ENCODE measurements around the gene ADARB2.
"Not testable (repeated sequence)": the region's sequence is repeated elsewhere in the genome, so short reads cannot be mapped to it uniquely, and the experiment has no call there.

ADARB2 gene

GRCh38 chr10:1737222-1738061 is at the start of gene ADARB2:
ADARB2 (minus strand) TSS chr10:1737525.
- Mint-ChIP-seq H3K27ac (peak within 1 kb of the TSS; percentile 90), H3K4me3 (peak within 1 kb of the TSS; percentile 87 to 90), H3K9me3 (no peaks in the 10 kb centered on the region), H3K4me1 (peaks cover 22 to 39% of the 10 kb centered on the region in 2 donors), H3K36me3 (no peaks in the 10 kb centered on the region), H3K27me3 (peaks cover 44 to 69% of the 10 kb centered on the region in 2 donors)
- ATAC-seq (replicated peaks) = peak; percentile 80 to 84
- peak; percentile 57 for DNase-seq

DNA sequence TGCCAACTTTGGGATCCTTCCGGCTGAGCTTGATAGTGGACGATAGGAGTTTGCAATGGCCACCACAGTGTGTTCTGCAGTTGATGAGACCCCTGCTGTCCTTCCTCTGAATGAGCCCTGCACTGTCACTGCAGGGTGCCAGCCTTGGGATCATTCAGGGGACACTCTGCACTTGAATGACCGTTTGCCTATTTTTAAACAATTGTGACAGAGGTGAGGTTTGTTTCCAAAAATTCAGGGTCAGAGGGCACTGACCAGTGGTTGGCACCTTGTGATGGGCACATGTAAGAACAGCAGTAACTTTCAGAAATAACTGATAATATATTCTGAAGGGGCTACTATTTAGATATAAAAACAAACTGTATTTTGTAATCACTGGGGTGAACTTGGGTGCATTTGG is 48.5 kb upstream of the ADARB2 start:
- no peaks in the 10 kb centered on the region for H3K36me3 Mint-ChIP-seq

DNA sequence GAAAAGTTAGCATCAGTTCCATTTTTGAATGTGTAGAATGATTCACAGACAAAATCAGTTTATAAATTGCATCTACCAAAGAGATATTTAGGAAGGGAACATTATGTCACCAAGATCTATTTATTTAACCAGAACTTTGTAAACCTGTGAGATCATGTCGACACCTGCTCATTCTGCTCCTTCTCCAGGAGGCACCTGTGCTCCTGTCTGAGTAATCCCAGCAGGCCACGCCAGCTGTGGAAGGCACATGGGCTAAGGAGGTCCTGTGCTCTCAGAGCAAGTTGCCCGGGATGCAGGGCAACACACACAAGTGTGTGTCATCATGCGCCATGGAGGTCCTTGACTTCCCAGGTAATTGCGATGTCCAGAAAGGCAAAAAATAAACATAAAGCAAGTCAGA is 45.5 kb upstream of the ADARB2 start:
- no peak overlapping the region for H3K4me3 Mint-ChIP-seq
- no peaks in the 10 kb centered on the region for H3K36me3 Mint-ChIP-seq
- peaks cover 0 to 3% of the 10 kb centered on the region in 2 donors for H3K9me3 Mint-ChIP-seq
- DNase-seq (no peak), ATAC-seq (replicated peaks) (no peak)
- peaks cover 12 to 22% of the 10 kb centered on the region in 2 donors for H3K27me3 Mint-ChIP-seq
- H3K4me1 Mint-ChIP-seq = no peaks in the 10 kb centered on the region
- no peak overlapping the region for H3K27ac Mint-ChIP-seq

More for the DNA sequence above, 48.5 kb upstream of the ADARB2 start:
- Mint-ChIP-seq H3K9me3 (peaks cover 0 to 3% of the 10 kb centered on the region in 2 donors), H3K27me3 (peaks cover 19 to 30% of the 10 kb centered on the region in 2 donors), H3K4me3 (no peak overlapping the region), H3K27ac (no peak overlapping the region), H3K4me1 (no peaks in the 10 kb centered on the region)
- DNase-seq (no peak), ATAC-seq (replicated peaks) (no peak)

DNA sequence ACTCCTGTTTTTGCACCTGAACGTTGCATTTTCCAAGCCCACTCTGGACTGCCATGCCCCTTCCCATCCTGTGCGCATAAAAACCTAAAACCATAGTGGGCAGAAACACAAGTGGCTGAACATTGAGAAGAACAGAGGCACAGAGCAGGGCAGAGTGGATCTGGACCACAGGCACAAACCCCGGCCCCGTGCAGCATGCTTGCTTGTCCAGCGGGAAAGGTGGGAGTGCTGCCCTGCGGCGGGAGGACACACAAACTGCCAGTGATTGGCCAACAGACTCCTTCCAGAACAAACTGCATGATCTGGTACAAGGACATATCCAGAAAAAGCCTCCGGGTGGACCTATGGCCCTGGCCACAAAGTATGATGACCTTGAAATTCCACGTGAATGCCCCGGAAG is 42.5 kb upstream of the ADARB2 start:
- no peak overlapping the region for H3K27ac Mint-ChIP-seq
- no peak for ATAC-seq (replicated peaks)
- no peaks in the 10 kb centered on the region for H3K4me1 Mint-ChIP-seq
- no peak for DNase-seq
- no peak overlapping the region for H3K4me3 Mint-ChIP-seq
- peaks cover 10 to 23% of the 10 kb centered on the region in 2 donors for H3K27me3 Mint-ChIP-seq
- peaks cover 0 to 3% of the 10 kb centered on the region in 2 donors for H3K9me3 Mint-ChIP-seq
- H3K36me3 Mint-ChIP-seq = no peaks in the 10 kb centered on the region

- Mint-ChIP-seq H3K27me3 (peaks cover 13 to 20% of the 10 kb centered on the region in 2 donors), H3K4me3 (no peak overlapping the region), H3K27ac (no peak overlapping the region), H3K9me3 (peaks cover 0 to 2% of the 10 kb centered on the region in 2 donors), H3K36me3 (no peaks in the 10 kb centered on the region), H3K4me1 (no peaks in the 10 kb centered on the region)
- no peak for ATAC-seq (replicated peaks)
- no peak for DNase-seq
Measured at GRCh38 chr10:1778375-1778969, 41.1 kb upstream of the ADARB2 start.

DNA sequence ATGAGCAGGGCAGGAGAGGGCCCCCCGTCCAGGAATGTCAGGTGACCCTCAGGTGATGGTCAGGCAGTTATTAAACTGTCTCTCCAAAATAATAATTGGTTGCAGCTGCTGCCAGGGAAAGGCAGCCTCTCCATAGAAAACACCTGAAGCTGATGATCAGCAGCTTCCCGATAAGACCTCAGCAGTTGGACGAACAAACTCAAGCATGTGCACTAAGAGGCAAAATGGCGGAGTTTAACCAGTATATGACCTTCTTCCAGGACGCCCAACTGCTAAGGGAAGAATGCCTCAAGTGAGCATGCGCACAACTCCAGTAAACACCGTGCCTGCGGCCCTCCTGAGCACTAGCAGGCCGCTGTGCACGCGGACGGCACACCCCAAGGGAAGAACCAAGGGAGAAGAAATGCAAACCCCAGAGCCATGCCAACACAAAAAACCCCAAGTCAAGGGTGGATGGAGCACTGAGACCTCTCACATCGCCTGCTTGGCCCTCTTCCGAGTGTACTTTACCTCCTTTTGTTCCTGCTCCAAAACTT is 38.9 kb upstream of the ADARB2 start:
- ATAC-seq (replicated peaks) = no peak
- Mint-ChIP-seq H3K9me3 (no peaks in the 10 kb centered on the region), H3K36me3 (no peaks in the 10 kb centered on the region), H3K27ac (no peak overlapping the region), H3K4me3 (no peak overlapping the region), H3K4me1 (no peaks in the 10 kb centered on the region), H3K27me3 (peaks cover 13 to 22% of the 10 kb centered on the region in 2 donors)
- DNase-seq = no peak

DNA sequence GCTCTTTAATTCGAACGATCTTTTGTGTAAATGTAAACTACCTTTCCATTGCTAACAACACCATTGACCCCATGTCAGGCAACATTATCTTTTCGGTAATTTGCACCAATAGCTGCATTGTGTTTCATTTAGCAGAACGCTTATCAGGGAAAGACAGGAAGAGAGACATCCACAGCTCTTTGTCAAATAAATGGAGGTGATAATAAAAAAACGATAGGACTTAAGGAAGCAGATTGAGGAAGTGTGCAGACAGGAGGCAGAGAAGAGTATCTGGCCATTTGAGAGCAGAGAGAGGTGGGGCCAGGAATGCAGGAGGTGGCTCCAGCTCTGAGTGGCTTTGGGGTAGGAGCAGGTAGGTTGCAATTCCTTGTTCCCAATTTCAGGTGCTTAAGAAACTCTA is 37.5 kb upstream of the ADARB2 start:
- Mint-ChIP-seq H3K4me1 (no peaks in the 10 kb centered on the region), H3K36me3 (no peaks in the 10 kb centered on the region), H3K4me3 (no peak overlapping the region), H3K27me3 (peaks cover 8 to 22% of the 10 kb centered on the region in 2 donors), H3K27ac (no peak overlapping the region), H3K9me3 (no peaks in the 10 kb centered on the region)
- ATAC-seq (replicated peaks) (no peak), DNase-seq (no peak)

DNA sequence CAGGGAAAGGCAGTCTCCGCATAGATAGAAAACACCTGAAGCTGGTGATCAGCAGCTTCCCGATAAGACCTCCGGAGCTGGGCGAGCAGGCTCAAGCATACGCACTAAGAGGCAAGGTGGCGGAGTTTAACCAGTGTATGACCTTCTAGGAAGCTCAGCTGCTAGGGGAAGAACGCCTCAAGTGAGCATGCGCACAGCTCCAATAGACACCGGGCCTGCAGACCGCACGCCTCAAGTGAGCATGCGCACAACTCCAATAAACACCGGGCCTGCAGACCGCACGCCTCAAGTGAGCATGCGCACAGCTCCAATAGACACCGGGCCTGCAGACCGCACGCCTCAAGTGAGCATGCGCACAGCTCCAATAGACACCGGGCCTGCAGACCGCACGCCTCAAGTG is 35.9 kb upstream of the ADARB2 start:
- not testable (repeated sequence) for H3K27ac Mint-ChIP-seq; H3K4me1 Mint-ChIP-seq; DNase-seq; H3K36me3 Mint-ChIP-seq; H3K4me3 Mint-ChIP-seq; ATAC-seq (replicated peaks); H3K9me3 Mint-ChIP-seq
- H3K27me3 Mint-ChIP-seq = peaks cover 5 to 22% of the 10 kb centered on the region in 2 donors

DNA sequence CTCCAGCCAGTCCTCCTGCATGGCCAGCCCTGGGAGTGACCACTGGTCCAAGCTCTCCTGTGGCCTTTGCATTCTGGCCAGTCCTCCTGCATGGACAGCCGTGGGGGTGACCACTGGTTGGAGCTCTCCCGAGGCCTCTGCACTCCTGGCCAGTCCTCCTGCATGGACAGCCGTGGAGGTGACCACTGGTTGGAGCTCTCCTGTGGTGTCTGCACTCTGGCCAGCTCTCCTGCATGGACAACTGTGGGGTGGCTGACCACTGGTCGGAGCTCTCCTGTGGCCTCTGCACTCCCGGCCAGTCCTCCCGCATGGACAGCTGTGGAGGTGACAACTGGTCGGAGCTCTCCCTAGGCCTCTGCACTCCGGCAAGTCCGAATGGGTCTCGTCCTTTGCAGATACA is 28.7 kb upstream of the ADARB2 start:
- ATAC-seq (replicated peaks) (no peak), DNase-seq (no peak)
- Mint-ChIP-seq H3K4me1 (no peaks in the 10 kb centered on the region), H3K27me3 (peaks cover 5 to 6% of the 10 kb centered on the region in 2 donors), H3K4me3 (no peak overlapping the region), H3K36me3 (no peaks in the 10 kb centered on the region), H3K9me3 (no peaks in the 10 kb centered on the region), H3K27ac (no peak overlapping the region)

DNA sequence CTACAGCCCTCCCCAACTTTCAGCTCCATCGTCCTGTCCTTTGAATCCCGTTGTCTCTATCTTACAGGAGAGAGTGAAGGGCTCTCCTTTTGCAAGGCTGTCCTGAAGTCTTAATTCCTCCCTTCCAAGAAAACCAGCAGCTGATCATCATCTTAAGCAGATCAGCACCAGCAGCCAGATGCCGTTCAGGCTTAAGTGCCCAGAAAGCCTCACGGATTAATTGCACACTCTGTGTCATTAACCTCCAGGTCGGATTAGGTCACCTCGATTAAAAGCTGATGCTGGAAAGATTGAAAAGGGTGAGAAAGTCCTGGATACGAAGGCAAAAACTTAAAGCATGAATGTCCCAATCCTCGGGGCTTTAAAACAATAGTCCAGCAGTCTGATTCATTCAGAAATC is 24.8 kb upstream of the ADARB2 start:
- Mint-ChIP-seq H3K27me3 (peaks cover 13 to 22% of the 10 kb centered on the region in 2 donors), H3K4me1 (no peaks in the 10 kb centered on the region), H3K9me3 (peaks cover 9 to 11% of the 10 kb centered on the region in 2 donors), H3K27ac (no peak overlapping the region), H3K4me3 (no peak overlapping the region), H3K36me3 (peaks cover 2 to 5% of the 10 kb centered on the region in 2 donors)
- no peak for ATAC-seq (replicated peaks)
- no peak for DNase-seq

- peaks cover 4 to 6% of the 10 kb centered on the region in 2 donors for H3K36me3 Mint-ChIP-seq
- H3K27me3 Mint-ChIP-seq = peaks cover 30 to 49% of the 10 kb centered on the region in 2 donors
- H3K4me3 Mint-ChIP-seq = no peak overlapping the region
- no peak overlapping the region for H3K27ac Mint-ChIP-seq
- peaks cover 17 to 19% of the 10 kb centered on the region in 2 donors for H3K9me3 Mint-ChIP-seq
- H3K4me1 Mint-ChIP-seq = no peaks in the 10 kb centered on the region
- DNase-seq = no peak
- no peak for ATAC-seq (replicated peaks)
Measured at GRCh38 chr10:1754506-1755153, 17.3 kb upstream of the ADARB2 start.

DNA sequence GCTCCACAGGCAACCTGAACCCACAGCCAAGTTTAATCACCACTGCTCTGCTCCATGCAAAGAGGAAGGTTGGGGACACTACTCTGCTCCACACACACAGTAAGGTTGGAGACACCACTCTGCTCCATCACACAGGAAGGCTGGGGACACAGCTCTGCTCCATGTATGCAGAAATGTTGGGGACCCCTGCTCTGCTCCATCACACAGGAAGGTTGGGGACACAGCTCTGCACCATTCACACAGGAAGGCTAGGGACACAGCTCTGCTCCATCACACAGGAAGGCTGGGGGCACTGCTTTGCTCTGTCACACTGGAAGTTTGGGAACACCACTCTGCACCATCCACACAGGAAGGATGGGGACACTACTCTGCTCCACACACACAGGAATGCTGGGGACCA is 14.8 kb upstream of the ADARB2 start:
- peaks cover 9 to 10% of the 10 kb centered on the region in 2 donors for H3K36me3 Mint-ChIP-seq
- no peak overlapping the region for H3K4me3 Mint-ChIP-seq
- ATAC-seq (replicated peaks) (no peak), DNase-seq (no peak)
- H3K4me1 Mint-ChIP-seq = no peaks in the 10 kb centered on the region
- peaks cover 19 to 23% of the 10 kb centered on the region in 2 donors for H3K9me3 Mint-ChIP-seq
- H3K27ac Mint-ChIP-seq = no peak overlapping the region
- H3K27me3 Mint-ChIP-seq = peaks cover 46 to 62% of the 10 kb centered on the region in 2 donors

- Mint-ChIP-seq H3K9me3 (peaks cover 19 to 23% of the 10 kb centered on the region in 2 donors), H3K27ac (no peak overlapping the region), H3K36me3 (peaks cover 9 to 13% of the 10 kb centered on the region in 2 donors), H3K4me1 (no peaks in the 10 kb centered on the region), H3K4me3 (no peak overlapping the region), H3K27me3 (peaks cover 62 to 71% of the 10 kb centered on the region in 2 donors)
- ATAC-seq (replicated peaks) (no peak), DNase-seq (no peak)
Measured at GRCh38 chr10:1747590-1748157, 10.3 kb upstream of the ADARB2 start.

- Mint-ChIP-seq H3K27ac (no peak overlapping the region), H3K9me3 (peaks cover 19 to 23% of the 10 kb centered on the region in 2 donors), H3K36me3 (peaks cover 9 to 13% of the 10 kb centered on the region in 2 donors), H3K4me3 (no peak overlapping the region), H3K27me3 (peaks cover 61 to 65% of the 10 kb centered on the region in 2 donors), H3K4me1 (no peaks in the 10 kb centered on the region)
- no peak for ATAC-seq (replicated peaks)
- DNase-seq = no peak
Measured at GRCh38 chr10:1746796-1747195, 9.5 kb upstream of the ADARB2 start.
